Fibroblast of lung (primary cell): ENCODE results near the gene EFR3B.

Experiments
- EZH2 ChIP-seq: IDR thresholded peaks from 2 replicates; pipeline ENCODE4 v1.5.1; 2012; ENCODE audit warnings: low read length, control low read depth, mild to moderate bottlenecking; ENCODE audit errors: missing control alignments
- TF ChIP-seq, protein P1 (sequence below), 2 donors: IDR thresholded peaks in 1 of 2; conservative IDR thresholded peaks in 1 of 2; 1 replicate in 1 of 2; 2 replicates in 1 of 2; pipeline ENCODE4 v1.5.1; 2011 to 2012; ENCODE audit warnings: low read length in 2 of 2, control low read depth in 1 of 2, inconsistent platforms in 1 of 2, low read depth in 1 of 2, mild to moderate bottlenecking in 1 of 2

DNA sequence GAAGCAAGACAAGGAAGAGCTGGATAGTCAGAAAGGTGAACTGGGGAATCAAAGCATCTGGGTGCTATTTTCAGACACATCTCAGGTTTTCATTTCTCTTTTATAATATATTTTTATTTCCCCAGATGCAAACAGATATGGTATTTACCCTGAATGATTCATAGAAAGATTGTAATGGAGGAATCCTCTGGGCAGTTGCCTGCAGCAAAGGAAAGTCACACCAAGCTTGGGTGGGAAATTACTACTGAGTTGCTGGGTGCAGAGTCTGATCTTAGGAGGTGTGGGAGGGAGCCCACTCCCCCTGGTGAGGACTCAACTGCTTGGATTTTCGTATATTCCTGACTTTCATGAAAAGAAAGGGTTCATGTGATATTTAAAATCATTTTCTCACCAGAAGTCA lies 2.1 kb downstream of the EFR3B start:
- TF ChIP-seq, protein P1, sequence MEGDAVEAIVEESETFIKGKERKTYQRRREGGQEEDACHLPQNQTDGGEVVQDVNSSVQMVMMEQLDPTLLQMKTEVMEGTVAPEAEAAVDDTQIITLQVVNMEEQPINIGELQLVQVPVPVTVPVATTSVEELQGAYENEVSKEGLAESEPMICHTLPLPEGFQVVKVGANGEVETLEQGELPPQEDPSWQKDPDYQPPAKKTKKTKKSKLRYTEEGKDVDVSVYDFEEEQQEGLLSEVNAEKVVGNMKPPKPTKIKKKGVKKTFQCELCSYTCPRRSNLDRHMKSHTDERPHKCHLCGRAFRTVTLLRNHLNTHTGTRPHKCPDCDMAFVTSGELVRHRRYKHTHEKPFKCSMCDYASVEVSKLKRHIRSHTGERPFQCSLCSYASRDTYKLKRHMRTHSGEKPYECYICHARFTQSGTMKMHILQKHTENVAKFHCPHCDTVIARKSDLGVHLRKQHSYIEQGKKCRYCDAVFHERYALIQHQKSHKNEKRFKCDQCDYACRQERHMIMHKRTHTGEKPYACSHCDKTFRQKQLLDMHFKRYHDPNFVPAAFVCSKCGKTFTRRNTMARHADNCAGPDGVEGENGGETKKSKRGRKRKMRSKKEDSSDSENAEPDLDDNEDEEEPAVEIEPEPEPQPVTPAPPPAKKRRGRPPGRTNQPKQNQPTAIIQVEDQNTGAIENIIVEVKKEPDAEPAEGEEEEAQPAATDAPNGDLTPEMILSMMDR (conservative IDR thresholded peaks at IDR 0.05 in 1 of 2, IDR thresholded peaks at IDR 0.05 in 1 of 2; ENCODE audit: low read depth in 1 of 2, low read length in 2 of 2): no peak
- no peak for TF ChIP-seq EZH2
